Stimulated activated CD4-positive, alpha-beta T cell treated with anti-CD3 and anti-CD28 coated beads, TNF-alpha, amount 100 ng/mL, for 1 hour (primary cell): Measurements from ENCODE around the gene CYP2A6.
"Not testable (repeated sequence)": the region's sequence is repeated elsewhere in the genome, so short reads cannot be mapped to it uniquely, and the experiment has no call there.

ENCODE experiments used
- DNase-seq, 3 donors: peaks; one replicate each; pipeline ENCODE4 v3.0.0-alpha.2; 2020; ENCODE audit warnings: low read depth in 3 of 3, low spot score in 1 of 3

The CYP2A6 gene

GRCh38 chr19:40846722-40847121, 3.5 kb downstream of the CYP2A6 start:
- not testable (repeated sequence) for DNase-seq

GRCh38 chr19:40843653-40844052, 6.6 kb downstream of the CYP2A6 start:
- peak in 2 of 3 donors; percentile 43 to 46 for DNase-seq

GRCh38 chr19:40842997-40843652, 7.1 kb downstream of the CYP2A6 start:
- DNase-seq, result not testable (repeated sequence)

GRCh38 chr19:40842012-40842411, 8.2 kb downstream of the CYP2A6 start:
- not testable (repeated sequence) for DNase-seq

GRCh38 chr19:40838477-40838876, 11.8 kb downstream of the CYP2A6 start:
- not testable (repeated sequence) for DNase-seq

- DNase-seq, result no peak
Observed at GRCh38 chr19:40836754-40837429, 13.4 kb downstream of the CYP2A6 start.

- DNase-seq, result not testable (repeated sequence)
Observed at GRCh38 chr19:40833728-40834533, 16.3 kb downstream of the CYP2A6 start.

- DNase-seq, result not testable (repeated sequence)
Observed at GRCh38 chr19:40832431-40832790, 17.8 kb downstream of the CYP2A6 start.

GRCh38 chr19:40831502-40832430, 18.5 kb downstream of the CYP2A6 start:
- no peak for DNase-seq

GRCh38 chr19:40830741-40831140, 19.5 kb downstream of the CYP2A6 start:
- not testable (repeated sequence) for DNase-seq

GRCh38 chr19:40829205-40829604, 21.0 kb downstream of the CYP2A6 start:
- no peak for DNase-seq

- no peak for DNase-seq
Observed at GRCh38 chr19:40827386-40828247, 22.6 kb downstream of the CYP2A6 start.

GRCh38 chr19:40826699-40827385, 23.4 kb downstream of the CYP2A6 start:
- not testable (repeated sequence) for DNase-seq

- not testable (repeated sequence) for DNase-seq
Observed at GRCh38 chr19:40826312-40826698, 23.9 kb downstream of the CYP2A6 start.

GRCh38 chr19:40825460-40826095, 24.7 kb downstream of the CYP2A6 start:
- DNase-seq, result not testable (repeated sequence)

GRCh38 chr19:40824916-40825315, 25.3 kb downstream of the CYP2A6 start:
- not testable (repeated sequence) for DNase-seq

GRCh38 chr19:40822704-40823553, 27.3 kb downstream of the CYP2A6 start:
- not testable (repeated sequence) for DNase-seq

GRCh38 chr19:40822161-40822560, 28.1 kb downstream of the CYP2A6 start:
- no peak for DNase-seq
